Astrocyte of the spinal cord (primary cell): ENCODE results near the gene ALG2.
"Not testable (repeated sequence)": the region's sequence is repeated elsewhere in the genome, so short reads cannot be mapped to it uniquely, and the experiment has no call there.

Source experiments
- DNase-seq: peaks from one replicate; pipeline ENCODE4 v3.0.0; 2011; ENCODE audit warnings: low read depth, low spot score
- H3K4me3 ChIP-seq: 2 replicates; pipeline ENCODE4 v1.5.1; 2011; ENCODE audit warnings: low read depth, mild to moderate bottlenecking, low read length, moderate library complexity
- CTCF ChIP-seq: IDR thresholded peaks from 2 replicates; pipeline ENCODE4 v1.5.1; 2012; ENCODE audit warnings: low read depth, mild to moderate bottlenecking, low read length, inconsistent platforms
- in situ Hi-C: cut with HindIII; loops from 2 replicates; pipeline ENCODE4 v1.10.0; 2017; ENCODE audit warnings: low sequenced_read_pairs

The ALG2 gene

DNA sequence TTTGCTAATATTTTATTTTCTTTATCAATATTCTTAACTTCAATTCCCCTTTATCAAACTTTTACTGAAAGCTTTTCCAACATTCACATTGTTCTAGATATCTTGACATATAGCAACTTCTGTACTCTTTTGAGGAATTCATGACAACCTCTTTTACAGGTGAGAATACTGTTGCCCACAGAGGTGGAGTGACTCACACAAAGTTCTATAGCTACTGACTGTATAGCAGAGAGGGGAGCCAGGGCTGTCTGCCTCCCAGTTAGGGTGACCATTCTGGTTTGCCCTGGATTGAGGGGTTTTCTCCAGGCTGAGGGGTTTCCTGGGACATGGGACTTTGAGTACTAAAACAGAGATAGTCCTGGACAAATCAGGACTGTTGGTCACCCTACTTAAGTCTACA, 16.6 kb upstream of the ALG2 start:
- TF ChIP-seq CTCF, result no peak
- no peak overlapping the region for H3K4me3 ChIP-seq
- DNase-seq, result no peak
- in situ Hi-C loops, result no loop called here

DNA sequence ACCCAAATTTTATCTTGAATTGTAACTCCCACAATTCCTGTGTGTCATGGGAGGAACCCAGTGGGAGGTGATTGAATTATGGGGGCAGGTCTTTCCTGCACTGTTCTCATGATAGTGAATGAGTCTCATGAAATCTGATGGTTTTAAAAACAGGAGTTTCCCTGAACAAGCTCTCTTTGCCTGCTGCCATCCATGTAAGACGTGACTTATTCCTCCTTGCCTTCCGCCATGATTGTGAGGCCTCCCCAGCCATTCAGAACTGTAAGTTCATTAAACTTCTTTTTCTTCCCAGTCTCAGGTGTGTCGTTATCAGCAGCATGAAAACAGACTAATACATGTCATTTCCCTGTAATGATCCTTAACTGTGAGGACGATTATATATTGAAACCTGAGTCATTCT, 16.1 kb upstream of the ALG2 start:
- DNase-seq, H3K4me3 ChIP-seq, in situ Hi-C loops: not testable (repeated sequence)

DNA sequence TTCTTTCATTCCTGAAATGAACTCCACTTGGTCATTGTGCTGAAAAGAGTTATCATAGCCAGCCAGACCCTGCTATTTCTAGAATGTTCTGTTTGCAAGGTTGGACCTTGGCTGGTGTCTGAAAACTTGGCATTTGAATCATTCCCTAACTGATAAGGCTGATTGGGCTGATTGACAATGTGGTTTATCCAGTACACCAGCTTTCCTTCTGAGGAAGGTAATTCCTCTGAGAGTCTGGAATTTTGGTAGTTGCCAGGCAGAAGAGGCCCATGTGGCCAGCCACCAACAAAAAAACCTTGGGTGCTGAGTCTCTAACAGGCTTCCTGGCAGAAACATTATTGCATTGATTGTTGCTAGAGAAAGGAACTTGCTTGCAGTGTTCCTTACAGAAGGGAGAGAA, 15.6 kb upstream of the ALG2 start:
- in situ Hi-C loops, result no loop called here
- no peak for DNase-seq
- H3K4me3 ChIP-seq, result no peak overlapping the region
- TF ChIP-seq CTCF, result no peak

- H3K4me3 ChIP-seq, result no peak overlapping the region
- in situ Hi-C loops, result no loop called here
- DNase-seq, result no peak
- TF ChIP-seq CTCF, result no peak
Measured at GRCh38 chr9:99235926-99236634, 14.3 kb upstream of the ALG2 start.

DNA sequence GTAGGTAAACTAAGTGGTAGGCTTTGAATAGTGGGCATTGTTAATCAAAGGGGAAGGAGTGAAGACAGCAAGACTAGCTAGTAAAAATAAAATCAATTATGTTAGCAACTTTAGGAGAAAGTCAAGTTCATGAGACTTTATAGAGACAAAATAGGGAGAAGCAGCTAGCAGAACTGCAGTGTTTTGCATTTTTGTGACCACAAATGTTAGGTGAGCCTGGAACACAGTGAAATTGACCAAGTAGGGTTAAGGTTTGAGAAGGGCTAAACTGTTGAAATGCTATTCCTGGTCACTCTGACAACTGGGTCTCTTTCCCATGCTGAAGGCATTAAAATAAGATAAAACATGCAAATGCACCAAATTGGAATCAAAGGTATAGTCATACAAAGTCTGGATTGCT, 13.3 kb upstream of the ALG2 start:
- in situ Hi-C loops, result no loop called here
- H3K4me3 ChIP-seq, result no peak overlapping the region

DNA sequence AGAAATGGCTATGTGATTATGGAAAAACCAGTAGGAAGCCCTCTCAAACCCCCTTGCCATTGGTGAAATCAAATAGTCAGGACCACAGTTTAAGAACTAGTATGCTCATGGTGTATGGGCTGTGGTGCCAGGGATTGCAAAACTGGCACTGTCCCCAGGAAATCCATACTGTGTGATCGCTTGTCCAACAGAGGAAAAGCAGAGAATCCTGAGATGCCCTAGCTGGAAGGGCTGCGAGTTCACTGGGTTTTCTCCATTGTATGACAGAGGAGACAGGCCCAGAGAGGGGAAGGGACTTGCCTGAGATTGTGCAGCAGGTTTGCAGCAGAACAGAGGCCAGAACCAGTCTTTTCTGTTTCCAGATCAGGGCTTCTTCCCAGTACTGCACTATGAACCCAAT, 12.9 kb upstream of the ALG2 start:
- no peak for DNase-seq
- no peak overlapping the region for H3K4me3 ChIP-seq
- TF ChIP-seq CTCF, result no peak
- in situ Hi-C loops, result no loop called here

More for the DNA sequence above, 13.3 kb upstream of the ALG2 start:
- no peak for TF ChIP-seq CTCF
- no peak for DNase-seq

GRCh38 chr9:99231711-99232110, 10.0 kb upstream of the ALG2 start:
- no peak for DNase-seq
- H3K4me3 ChIP-seq, result no peak overlapping the region
- TF ChIP-seq CTCF, result peak; percentile 68
- in situ Hi-C loops, result no loop called here
